ENCODE results near the gene GNAQ.

The GNAQ gene

GRCh38 chr9:77833561-77834429, 197.8 kb downstream of the GNAQ start:
- no peak for DNase-seq

GRCh38 chr9:77832639-77833038, 199.0 kb downstream of the GNAQ start:
- DNase-seq: no peak

GRCh38 chr9:77831781-77832180, 199.8 kb downstream of the GNAQ start:
- DNase-seq: no peak

- DNase-seq: no peak
Observed at GRCh38 chr9:77830618-77831285, 200.9 kb downstream of the GNAQ start.

- no peak for DNase-seq
Observed at GRCh38 chr9:77829420-77829819, 202.2 kb downstream of the GNAQ start.

GRCh38 chr9:77827104-77827784, 204.4 kb downstream of the GNAQ start:
- DNase-seq: no peak

- no peak for DNase-seq
Observed at GRCh38 chr9:77826621-77827020, 205.0 kb downstream of the GNAQ start.

- no peak for DNase-seq
Observed at GRCh38 chr9:77826116-77826515, 205.5 kb downstream of the GNAQ start.

- DNase-seq: no peak
Observed at GRCh38 chr9:77825361-77825760, 206.2 kb downstream of the GNAQ start.

GRCh38 chr9:77820293-77820954, 211.2 kb downstream of the GNAQ start:
- DNase-seq: peak; percentile 6

GRCh38 chr9:77819657-77820056, 212.0 kb downstream of the GNAQ start:
- no peak for DNase-seq

GRCh38 chr9:77817590-77818311, 213.9 kb downstream of the GNAQ start:
- DNase-seq: no peak

GRCh38 chr9:77816641-77817341, 214.8 kb downstream of the GNAQ start:
- no peak for DNase-seq

GRCh38 chr9:77815260-77815659, 216.4 kb downstream of the GNAQ start:
- DNase-seq: no peak

- no peak for DNase-seq
Observed at GRCh38 chr9:77811832-77812231, 219.8 kb downstream of the GNAQ start.

GRCh38 chr9:77810637-77811119, 220.9 kb downstream of the GNAQ start:
- no peak for DNase-seq

GRCh38 chr9:77810047-77810446, 221.6 kb downstream of the GNAQ start:
- DNase-seq: no peak

GRCh38 chr9:77809552-77809951, 222.1 kb downstream of the GNAQ start:
- DNase-seq: no peak

GRCh38 chr9:77808751-77809081, 222.9 kb downstream of the GNAQ start:
- no peak for DNase-seq

- no peak for DNase-seq
Observed at GRCh38 chr9:77807846-77808750, 223.5 kb downstream of the GNAQ start.

GRCh38 chr9:77807281-77807683, 224.3 kb downstream of the GNAQ start:
- DNase-seq: no peak
